DMS 273 (cell line): ENCODE data around the gene SPATA6L.

ENCODE experiments used
- DNase-seq: peaks from one replicate; lab custom pipeline; 2025; ENCODE audit not compliant: unreplicated experiment; lab: John Stamatoyannopoulos, UW

The SPATA6L gene

DNA sequence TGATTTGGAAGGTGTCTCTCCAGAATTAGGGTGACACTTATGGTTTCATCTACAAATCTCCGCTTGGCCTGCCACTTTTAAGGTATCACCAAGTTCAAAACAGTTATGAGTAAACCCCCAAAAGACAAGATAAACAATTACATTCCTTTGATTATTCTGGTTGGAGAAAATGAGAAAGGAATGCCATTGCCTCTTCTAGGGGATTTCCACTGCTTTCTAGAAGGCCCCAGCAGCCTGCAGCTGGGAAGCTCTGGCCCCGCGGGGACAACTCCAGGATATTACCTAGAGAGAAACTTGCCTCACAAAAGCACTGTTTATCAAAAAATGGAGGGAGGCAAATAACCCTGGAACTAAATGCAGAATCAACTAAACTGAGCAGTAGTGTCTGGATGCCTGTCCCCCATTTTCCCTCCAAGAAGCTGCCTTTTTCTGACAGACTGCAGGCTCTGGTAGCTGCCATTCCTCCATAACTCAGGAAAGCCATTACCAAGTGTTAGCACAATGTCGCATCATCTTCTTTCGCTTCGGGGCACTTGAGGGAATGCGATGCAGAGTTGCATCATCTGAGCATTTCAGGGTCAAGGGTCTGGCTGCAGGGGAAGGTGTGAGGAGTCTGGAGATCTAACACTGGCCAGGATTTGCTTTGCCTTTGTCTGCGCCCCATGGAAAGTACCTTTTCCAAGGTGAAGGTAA is 75.7 kb downstream of the SPATA6L start:
- DNase-seq = no peak

DNA sequence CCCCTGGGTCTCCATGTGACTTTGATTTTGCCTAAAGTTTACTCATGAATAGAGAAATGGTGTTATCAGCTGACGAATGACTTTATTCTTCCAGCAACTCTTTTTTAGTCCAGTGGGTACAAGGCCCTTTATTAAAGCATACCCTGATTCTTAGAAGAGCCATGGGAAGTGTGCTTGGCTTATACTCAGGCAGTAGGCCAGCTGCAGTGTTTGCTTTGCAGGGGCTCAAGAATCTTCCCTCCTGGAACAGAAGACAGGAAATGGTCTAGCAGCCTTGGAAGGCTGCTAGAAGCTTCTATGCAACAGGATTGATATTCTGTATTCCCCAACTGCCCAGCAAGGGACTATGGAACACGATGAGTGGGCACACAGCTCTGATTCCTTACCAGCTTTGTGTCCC is 77.6 kb downstream of the SPATA6L start:
- no peak for DNase-seq

DNA sequence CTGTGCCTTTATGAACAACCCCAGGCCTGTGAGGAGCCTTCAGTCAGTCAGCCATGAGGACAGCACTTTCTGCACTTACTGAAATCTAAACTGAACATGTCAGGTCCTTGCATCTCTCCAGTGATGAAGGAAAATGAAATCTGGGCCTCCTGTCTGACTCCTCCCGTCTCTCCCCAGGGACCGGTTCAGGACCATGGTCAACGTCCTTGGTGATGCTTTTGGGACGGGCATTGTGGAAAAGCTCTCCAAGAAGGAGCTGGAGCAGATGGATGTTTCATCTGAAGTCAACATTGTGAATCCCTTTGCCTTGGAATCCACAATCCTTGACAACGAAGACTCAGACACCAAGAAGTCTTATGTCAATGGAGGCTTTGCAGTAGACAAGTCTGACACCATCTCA is 81.1 kb downstream of the SPATA6L start:
- no peak for DNase-seq

DNA sequence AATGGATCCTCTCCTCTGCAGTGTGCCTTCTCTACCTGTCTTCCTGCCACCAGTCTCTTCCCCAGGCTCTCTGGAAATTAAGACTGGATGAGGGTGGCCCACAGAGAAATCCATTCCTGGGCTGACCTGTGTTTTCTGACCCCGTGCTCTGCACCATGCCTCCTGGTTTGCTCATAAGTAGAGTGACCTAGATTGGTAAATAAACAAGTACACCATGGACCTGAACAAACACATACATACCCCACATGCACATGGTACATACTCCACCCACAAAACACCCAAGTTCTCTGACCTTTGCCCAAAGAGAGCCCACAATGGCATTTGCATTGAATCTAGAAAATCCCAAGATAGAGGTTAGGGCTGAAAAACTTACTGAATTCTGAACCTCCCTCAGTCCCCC is 81.6 kb downstream of the SPATA6L start:
- DNase-seq = no peak

DNA sequence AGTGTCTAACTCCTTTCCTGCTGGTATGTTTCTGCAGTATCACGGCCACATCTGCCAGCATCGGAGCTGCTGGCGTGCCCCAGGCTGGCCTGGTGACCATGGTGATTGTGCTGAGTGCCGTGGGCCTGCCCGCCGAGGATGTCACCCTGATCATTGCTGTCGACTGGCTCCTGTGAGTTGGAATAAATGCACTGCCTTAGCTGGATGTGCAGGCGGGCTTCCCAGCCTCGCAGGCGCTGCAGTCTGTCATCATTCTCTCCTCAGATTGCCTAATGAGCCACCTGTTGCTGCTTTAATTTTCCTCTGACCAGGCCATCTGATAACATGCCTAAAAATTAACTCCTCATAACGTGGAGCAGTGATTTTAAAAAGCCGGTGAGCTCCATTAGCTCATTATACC is 83.3 kb downstream of the SPATA6L start:
- peak; percentile 86 for DNase-seq

DNA sequence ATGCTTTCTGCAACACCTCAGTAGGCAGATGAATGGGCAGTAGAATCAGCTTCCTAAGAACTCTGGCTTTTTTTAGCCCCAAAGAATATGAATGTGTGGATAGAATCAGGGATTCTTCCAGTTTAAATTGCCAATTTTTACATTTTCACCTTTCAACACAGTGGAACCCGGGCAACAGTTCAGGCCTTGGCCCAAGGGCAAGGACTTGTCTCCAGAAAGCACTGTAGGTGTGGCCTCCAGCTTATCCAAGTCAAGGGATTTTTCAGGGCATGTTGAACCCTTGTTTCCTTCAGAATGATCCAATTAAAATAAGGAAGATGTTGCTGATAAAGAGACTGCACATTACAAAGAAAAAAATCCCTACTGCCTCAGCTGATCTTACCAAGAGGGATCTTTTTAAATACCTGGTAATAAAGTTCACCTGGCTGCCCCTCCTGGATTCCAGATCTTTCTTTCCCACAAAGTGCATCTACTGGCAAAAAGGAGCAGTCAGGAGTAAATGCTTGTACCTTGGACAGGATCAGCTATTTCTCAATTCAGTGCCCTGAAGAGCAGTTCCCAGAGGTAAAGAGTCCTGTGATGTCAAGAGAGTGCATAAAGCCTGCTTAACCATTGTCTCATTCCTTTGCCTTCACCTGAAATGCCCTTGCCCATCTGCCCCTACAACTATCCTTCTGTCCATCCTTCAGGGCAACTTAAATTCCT is 84.3 kb downstream of the SPATA6L start:
- no peak for DNase-seq

DNA sequence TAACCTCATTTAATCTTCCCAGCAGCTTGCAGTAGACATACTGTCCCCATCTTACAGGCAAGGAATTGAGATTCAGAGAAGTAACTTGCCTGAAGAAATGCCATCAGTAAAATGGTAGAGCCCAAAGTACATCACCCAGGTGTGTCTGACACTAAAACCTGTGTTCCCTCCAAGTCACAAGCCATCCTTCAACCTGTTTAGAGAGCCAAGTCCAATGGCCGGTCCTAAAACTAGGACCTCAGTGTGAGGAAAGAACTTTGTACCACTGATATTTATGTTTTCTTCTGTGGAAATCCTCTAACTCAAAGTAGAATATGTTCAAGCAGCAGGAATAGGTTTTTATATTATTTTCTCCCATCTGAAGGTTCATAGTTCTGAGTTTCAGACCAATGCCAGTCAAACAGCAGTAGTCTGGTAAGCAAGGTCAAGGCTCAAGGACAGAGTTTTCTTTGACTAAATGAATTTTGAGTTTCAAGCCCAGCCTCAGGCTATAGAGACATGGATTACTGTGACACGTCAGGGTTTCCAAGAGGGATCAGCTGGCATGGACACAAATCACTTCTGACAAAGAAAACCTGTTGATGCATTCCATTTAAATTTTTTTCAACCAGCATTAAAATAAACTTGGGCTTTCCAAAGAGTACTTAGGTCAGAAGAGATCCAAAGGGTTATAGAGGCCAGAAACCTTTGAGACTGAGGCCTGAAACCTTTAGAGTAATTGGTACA is 85.1 kb downstream of the SPATA6L start:
- DNase-seq = no peak

DNA sequence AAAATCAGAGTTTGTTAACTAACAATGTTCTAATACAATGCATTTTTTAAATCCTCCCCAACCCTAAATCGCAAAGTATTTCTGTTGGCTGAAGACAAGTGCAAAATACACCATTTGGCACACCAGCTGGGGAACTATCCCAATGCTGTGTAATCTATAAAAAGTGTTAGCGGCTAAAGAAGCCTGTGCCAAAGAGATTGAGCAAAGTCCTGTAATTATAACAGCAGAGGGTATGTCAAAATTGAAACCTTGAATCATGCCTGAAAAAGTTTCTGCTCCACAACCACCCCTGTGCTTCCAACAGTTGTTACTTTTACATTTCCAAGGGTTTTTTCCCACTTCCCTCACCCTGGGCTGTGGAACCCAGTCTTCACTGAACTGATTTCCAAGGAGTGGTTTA is 87.3 kb downstream of the SPATA6L start:
- DNase-seq = peak; percentile 74

DNA sequence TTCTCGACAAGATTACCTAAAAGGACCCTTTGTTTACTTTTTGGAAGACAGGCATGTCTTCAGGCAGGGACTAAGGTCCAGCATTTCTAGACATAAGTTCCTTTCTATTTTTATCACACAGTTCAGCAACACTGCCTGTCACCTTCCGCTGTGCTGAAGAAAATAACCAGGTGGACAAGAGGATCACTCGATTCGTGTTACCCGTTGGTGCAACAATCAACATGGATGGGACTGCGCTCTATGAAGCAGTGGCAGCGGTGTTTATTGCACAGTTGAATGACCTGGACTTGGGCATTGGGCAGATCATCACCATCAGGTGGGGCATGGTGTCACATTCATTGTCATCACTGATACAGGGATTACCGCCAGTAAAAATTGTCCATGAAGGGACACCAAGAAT is 89.8 kb downstream of the SPATA6L start:
- no peak for DNase-seq

DNA sequence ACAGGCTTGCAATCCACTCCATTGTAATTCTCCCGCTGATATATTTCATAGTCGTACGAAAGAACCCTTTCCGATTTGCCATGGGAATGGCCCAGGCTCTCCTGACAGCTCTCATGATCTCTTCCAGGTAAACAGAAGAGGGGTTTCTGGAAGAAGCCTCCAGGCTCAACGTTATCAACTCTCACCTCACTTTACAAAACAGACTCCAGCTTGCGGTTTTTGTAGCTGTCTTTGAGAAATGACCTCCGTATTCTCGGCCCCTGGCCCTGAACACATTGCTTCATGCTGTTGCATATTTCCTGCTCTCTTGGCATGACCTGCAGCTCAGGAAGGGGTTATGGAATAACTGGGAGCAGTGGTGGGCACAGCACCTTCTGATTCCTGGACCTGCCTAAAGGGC is 90.3 kb downstream of the SPATA6L start:
- DNase-seq = no peak

DNA sequence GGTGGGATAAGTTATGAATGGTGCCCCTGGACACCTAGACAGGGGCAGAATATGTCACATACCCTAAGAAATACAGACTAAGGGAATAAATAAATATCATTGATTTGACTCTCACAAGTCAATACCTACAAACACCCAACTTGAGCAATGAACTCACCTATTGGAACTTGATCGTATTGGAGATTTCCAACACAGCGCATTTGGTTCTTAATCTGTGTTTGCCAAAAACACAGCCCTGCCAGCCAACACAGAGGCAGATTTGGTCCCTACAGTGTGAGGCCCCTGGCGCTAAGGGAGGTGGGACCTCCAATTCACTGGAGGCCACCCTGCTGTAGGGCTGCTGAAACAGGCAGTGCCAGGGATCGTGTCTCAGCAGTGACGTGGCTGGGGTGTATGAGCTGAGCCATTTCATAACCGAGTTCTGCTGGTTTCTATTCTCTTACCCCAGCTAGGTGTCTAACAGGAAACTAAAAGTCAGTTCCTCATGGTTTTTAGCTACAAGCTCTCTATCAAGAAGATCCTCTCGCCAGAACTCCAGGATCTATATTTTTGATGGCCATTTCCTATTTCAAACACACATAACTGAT is 91.5 kb downstream of the SPATA6L start:
- no peak for DNase-seq

DNA sequence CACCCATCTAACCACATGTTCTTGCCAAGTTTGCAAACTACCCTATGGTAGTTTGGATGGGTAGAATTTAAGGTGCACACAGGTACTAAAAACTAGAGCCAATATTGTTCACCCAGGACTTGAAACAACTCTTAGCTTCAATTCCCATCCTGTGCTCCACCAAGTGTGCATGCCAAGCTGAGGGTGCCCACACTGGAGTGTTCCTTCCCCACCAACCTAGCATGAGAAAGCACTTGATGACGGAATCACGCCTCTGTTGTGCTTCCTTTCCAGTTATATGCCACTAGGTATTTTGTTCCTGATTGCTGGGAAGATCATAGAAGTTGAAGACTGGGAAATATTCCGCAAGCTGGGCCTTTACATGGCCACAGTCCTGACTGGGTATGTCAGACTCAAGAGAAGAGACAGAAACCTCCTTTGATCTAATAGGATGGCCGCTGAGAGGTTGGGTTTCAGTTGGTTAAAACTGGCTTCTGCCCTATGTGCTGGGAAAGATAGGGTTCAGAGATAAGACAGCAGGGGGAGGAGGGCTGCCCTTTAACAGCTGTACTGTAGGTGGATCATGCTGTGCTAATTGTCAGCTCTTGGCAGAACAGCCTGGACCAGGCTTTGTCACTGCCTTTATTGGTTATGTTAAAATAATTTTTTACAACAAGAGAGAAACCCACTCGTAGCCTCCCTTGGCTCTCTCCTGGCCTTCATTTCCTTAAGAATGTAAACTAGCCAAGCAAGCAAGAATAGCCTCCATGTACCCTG is 92.5 kb downstream of the SPATA6L start:
- DNase-seq = peak; percentile 89

DNA sequence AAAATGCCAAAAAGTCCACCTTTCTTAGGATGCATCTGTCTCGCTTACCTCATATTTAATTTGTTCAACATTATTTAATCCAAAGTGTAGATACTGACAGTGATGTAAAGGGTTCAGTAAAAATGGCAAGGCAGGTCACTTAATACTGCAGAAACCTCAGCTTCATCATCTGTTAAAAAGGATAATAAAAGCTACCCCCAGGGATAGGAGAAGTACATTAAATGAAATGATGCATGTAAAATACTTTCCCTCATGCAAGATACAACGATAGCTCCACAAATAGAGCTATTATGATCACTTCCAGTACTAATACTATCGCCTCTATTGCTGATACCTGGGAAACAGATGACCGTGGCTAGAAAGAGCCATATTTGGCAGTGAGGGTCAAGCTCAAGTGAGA is 93.1 kb downstream of the SPATA6L start:
- no peak for DNase-seq

DNA sequence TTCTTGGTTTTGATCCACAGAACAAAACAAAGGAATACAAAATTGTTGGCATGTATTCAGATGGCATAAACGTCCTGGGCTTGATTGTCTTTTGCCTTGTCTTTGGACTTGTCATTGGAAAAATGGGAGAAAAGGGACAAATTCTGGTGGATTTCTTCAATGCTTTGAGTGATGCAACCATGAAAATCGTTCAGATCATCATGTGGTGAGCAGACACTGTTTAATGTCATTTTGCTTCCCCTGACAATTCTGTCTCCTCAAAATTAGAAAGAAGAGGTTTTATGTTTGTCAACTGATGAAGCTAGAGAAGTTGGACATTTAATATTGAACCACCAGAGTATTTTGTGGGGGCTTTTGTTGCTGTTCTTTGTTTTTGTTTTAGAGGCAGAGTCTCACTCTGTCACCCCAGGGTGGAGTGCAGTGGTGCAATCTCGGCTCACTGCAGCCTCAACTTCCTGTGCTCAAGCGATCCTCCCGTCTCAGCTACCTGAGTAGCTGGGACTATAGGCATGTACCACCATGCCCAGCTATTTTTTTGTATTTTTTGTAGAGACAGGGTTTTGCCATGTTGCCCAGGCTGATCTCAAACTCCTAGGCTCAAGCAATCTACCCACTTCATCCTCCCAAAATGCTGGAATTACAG is 94.0 kb downstream of the SPATA6L start:
- no peak for DNase-seq

DNA sequence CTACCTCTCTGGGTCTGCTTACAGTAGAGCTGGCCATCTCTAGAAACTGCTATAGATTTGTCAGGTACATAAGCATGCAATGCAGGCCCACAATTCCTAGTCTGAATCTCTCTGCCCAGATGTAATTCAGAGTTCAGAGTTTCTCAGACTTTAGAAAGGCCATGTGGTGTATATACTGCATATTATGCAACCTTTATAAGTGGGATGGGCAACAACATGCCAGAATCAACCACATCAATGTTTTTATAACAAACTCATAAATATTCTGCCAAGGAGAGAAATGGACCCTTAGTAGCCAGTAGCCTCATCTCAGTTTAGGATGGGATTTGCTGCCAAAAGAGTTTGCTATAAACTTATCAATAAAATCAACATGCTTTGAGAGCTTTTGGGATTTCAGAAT is 97.2 kb downstream of the SPATA6L start:
- no peak for DNase-seq

DNA sequence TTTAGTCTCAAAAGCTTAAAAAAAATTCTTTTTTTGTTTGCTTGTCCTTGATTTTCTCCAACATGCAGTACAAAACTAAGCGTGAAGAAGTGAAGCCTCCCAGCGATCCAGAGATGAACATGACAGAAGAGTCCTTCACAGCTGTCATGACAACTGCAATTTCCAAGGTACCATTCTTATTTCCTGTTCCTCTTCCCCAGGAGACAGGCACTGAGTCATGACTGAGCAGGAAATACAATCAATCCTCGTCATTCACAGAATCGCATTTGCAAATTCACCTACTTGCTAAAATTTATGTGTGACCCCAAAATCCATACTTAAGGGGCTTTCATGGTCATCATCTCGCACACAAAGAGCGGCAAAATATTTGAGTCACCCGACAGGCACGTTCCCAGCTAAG is 98.7 kb downstream of the SPATA6L start:
- DNase-seq = no peak

DNA sequence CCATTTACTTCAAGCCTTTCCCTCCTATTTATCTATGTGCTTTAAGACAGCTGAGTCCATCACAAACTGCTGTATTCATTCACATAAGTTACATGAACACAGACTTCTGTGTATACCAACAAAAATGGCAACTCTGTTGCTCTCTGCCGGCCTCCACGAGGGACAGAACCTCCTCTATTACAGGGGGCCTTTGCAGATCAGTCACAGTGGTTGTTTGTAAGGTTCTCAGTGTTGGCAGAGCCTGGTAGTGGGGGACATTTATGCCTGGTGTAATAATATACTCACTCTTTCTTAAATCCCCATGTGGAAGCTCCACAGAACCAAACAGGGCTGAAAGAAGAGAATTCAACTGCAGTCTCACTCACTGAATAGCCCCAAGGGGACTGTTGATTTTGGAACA is 99.5 kb downstream of the SPATA6L start:
- no peak for DNase-seq

DNA sequence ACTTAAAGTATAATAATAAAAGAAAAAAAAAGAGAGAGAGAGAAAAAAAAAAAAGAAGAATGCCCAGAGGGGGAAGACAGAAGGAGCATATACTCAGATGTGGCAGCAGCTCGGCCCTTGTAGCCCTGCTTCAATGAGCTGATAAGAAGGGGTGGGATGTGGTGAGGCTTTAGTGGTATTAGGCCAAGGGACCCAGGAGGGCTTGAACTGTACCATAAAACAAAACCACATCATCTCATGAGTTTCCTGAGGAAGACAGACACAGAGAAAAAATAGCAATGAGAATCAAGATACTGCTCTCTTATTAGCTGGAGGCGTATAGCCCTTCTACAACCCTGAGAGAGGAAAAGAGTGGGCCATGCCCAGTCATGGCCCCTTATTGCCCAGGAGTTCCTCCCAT is 103.2 kb downstream of the SPATA6L start:
- no peak for DNase-seq

DNA sequence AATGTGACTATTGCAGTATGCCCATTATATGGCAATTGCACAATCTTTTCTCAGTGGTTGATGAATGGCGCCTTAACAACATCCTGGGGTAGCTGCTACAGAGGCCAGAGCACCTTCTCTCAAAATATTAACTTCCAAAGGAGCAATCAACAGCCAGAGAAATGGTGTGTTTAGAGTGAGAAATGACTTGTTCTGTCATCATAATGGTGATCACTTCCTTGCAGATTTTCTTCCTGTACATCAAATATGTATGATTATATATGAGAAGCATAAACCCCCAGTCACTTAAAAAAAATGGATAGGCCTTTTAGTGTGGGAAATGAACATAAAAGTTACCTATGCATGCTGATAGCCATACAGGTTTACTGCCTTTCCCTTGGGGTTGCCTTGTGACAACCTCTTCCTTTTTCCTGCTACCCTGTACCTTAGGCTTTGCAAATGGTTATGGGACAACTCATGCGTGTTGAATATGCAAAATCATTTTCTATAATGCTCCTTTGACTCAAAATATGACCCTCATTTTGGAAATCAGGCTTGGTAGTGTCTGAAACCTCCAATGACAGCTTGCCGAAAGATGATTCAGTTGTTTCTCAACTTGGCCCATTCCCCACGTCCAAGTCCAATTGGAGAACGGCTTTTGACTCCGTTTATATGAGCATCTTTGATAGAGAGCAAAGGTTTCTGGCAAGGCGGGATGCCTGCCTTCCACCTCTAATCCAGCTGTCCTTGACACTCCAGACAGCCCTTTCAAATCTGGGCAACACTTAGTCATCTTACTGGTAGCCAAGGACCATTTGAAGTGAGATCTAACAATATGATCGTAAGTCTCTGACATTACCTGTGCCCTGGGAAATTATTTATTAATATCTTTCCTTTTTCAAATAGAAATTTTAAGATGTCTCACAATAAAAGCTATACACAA is 106.8 kb downstream of the SPATA6L start:
- no peak for DNase-seq
